ENCODE results near the gene ZSCAN12.
A peak's percentile ranks its signal among the peaks of the same experiment; 100 is the strongest.
"Not testable (repeated sequence)": the region's sequence is repeated elsewhere in the genome, so short reads cannot be mapped to it uniquely, and the experiment has no call there.

Gene ZSCAN12

GRCh38 chr6:28393912-28394662 is 5.5 kb downstream of the ZSCAN12 start:
- no peak for DNase-seq (ENCODE audit: low read depth)

GRCh38 chr6:28390688-28391087 is 8.9 kb downstream of the ZSCAN12 start:
- DNase-seq (ENCODE audit: low read depth): no peak

DNA sequence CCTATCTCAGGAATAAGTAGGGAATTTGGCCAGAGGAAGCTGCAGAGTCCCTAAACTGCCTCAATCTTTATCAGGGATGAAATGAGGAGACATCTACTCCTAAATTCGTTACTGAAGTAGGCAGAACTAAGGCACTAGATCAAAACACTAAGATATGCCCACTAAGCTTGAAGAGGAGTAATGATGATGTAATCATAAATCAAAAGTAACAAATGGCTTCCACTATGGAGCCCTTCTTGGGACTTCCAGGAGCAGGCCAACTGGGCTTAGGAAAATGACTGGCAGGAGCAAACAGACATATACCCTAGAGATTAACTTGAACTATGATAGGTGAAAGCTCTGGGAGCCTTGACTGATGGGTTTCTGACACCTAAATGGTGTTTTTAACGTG is 15.4 kb downstream of the ZSCAN12 start:
- no peak for DNase-seq (ENCODE audit: low read depth)

GRCh38 chr6:28383235-28384142 is 16.1 kb downstream of the ZSCAN12 start:
- DNase-seq (ENCODE audit: low read depth): peak; percentile 17

GRCh38 chr6:28380381-28380780 is 19.2 kb downstream of the ZSCAN12 start:
- DNase-seq (ENCODE audit: low read depth): no peak

- DNase-seq (ENCODE audit: low read depth): no peak
Measured at GRCh38 chr6:28378644-28379043, 20.9 kb downstream of the ZSCAN12 start.

DNA sequence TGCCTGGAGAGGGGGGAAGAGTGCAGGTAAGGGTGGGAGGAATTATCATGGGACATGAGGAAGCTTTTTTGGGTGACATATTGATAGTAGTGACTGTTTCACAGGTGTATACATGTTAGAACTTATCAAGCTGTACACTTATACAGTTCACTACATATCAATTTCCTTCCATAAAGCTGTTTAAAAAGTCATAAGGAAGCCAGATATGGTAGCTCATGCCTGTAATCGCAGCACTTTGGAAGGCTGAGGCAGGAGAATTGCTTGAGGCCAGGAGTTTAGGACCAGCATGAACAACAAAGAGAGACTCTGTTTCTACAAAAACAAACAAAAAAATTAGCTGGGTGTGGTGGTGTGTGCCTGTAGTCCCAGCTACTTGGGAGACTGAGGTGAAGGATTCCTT is 21.7 kb downstream of the ZSCAN12 start:
- DNase-seq (ENCODE audit: low read depth): no peak

GRCh38 chr6:28373925-28374324 is 25.6 kb downstream of the ZSCAN12 start:
- DNase-seq (ENCODE audit: low read depth): no peak

- DNase-seq (ENCODE audit: low read depth): no peak
Measured at GRCh38 chr6:28371706-28372451, 27.7 kb downstream of the ZSCAN12 start.

DNA sequence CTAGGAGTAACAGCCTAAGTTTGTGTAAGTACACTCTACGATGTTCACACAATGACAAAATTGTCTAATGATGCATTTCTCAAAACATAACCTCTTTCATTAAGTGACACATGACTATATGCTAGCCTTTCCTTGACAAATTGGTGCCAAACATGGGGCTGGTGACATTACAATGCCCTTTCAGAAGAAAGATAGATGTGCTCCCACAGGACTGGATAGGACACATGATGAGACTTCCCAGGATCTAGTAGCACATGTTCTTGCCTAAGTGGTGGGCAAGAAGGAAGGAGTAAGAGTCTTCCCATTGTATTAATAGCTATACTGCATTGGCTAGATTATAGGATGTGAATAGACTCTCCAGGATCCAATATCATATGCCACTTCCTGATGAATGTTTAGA is 28.3 kb downstream of the ZSCAN12 start:
- no peak for DNase-seq (ENCODE audit: low read depth)

- no peak for DNase-seq (ENCODE audit: low read depth)
Measured at GRCh38 chr6:28370440-28370839, 29.1 kb downstream of the ZSCAN12 start.

DNA sequence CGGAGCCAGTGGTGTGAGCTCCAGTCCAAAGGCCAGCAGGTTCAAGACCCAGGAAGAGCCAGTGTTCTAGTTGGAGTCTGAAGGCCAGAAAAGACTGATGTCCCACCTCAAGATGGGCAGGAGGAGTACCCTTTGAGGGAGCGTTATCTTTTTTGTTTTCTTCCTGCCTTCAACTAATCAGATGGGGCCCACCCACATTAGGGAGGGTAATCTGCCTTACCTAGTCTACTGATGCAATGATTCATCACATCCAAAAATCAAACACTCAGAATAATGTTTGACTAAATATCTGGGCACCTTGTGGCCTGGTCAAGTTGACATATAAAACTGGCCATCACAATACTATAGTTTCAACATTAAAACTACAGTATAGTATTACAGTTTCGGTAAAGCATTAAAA is 30.1 kb downstream of the ZSCAN12 start:
- no peak for DNase-seq (ENCODE audit: low read depth)

DNA sequence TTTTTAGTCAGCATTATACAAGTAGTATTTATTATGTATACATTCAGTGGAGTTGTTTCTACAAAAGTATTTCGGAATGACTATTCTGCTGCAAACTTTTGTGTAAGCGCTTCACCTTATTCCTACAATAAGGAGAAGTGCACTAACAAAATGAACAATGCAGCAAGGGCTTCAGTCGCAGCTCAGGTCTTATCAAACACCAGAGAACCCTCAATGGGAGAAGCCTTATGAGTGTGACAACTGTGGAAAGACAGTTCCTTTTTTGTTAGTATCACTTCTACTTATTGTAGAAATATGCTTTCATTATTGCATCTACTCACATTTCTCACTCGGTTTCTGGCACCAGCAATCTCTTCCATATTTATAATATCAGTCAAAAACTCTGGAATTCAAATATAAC is 31.0 kb downstream of the ZSCAN12 start:
- DNase-seq (ENCODE audit: low read depth): no peak

DNA sequence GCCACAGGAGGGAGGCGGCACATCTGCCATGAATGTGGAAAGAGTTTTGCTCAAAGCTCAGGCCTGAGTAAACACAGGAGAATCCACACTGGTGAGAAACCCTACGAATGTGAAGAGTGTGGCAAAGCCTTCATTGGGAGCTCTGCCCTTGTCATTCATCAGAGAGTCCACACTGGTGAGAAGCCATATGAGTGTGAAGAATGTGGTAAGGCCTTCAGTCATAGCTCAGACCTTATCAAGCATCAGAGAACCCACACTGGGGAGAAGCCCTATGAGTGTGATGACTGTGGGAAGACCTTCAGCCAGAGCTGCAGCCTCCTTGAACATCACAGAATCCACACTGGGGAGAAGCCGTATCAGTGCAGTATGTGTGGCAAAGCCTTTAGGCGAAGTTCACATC is 34.0 kb downstream of the ZSCAN12 start:
- DNase-seq (ENCODE audit: low read depth): not testable (repeated sequence)

GRCh38 chr6:28360961-28361360 is 38.6 kb downstream of the ZSCAN12 start:
- DNase-seq (ENCODE audit: low read depth): no peak

DNA sequence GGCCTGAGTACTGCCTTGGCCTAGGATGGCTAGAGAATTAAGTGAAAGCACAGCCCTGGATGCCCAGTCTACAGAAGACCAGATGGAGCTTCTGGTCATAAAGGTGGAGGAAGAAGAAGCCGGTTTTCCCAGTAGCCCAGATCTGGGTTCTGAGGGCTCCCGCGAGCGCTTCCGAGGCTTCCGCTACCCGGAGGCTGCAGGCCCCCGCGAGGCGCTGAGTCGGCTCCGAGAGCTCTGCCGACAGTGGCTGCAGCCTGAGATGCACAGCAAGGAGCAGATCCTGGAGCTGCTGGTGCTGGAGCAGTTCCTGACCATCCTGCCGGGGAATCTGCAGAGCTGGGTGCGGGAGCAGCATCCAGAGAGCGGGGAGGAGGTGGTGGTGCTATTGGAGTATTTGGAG is 40.0 kb downstream of the ZSCAN12 start:
- DNase-seq (ENCODE audit: low read depth): not testable (repeated sequence)

DNA sequence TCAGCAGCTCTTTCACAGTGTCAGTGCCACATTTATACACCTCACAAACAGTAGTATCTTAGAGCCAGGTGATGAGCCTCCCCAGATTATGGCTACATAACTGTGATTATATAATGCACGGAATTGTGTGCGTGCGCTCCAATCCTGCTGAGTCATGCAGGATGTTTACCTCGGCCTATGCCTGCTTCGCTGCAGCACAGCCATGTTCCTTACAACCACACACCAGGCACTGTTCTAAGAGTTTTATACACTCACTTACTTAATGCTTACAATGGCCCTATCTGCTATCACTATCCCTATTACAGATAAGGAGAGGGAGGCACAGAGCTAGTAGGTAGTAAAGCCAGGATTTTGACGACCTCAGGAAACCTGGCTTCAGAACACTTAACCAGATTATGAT is 42.5 kb downstream of the ZSCAN12 start:
- no peak for DNase-seq (ENCODE audit: low read depth)

GRCh38 chr6:28356666-28357020 is 42.9 kb downstream of the ZSCAN12 start:
- DNase-seq (ENCODE audit: low read depth): no peak

DNA sequence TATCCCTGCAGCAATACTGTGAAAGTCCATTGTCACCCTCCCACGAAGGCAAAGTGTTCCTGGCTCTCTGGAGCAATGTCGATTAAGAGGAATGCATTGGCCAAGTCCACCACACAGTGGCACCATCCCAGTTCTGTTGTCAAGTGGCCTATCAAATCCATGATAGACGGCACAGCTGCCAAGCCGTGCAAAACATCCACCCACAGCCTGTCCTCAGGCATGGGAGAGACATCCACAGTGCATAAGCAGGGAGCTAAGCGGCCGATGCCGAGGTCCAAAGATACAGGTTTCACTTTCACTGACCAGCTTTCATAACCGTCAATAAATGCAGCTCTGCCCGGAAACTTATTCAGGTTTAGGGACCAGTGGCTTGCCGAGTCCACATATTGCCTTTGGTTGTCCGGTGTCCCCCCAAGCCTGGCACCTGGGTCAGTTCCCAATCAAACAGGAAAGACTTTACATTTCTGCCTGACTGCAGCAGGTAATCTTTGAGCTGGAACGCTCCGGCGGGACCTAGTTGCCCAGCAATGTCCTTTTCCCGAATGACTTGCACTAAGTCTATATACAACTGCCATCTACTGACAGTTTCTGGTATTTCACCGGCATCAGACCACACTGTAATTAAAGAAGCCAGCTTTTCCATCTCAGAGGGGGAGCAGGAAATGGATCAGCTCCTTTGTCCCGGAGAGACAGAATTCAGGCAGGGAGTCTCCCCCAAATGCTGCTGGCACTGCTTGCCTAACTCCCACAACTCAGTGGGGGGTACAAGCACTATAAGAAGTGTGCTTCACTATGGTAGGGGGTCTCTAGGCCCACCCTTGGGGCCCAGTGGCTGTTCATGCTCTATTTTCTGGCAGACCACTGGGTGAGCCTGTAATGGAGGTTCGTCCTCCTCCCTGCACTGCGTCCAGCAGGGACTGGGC is 43.5 kb downstream of the ZSCAN12 start:
- DNase-seq (ENCODE audit: low read depth): no peak

DNA sequence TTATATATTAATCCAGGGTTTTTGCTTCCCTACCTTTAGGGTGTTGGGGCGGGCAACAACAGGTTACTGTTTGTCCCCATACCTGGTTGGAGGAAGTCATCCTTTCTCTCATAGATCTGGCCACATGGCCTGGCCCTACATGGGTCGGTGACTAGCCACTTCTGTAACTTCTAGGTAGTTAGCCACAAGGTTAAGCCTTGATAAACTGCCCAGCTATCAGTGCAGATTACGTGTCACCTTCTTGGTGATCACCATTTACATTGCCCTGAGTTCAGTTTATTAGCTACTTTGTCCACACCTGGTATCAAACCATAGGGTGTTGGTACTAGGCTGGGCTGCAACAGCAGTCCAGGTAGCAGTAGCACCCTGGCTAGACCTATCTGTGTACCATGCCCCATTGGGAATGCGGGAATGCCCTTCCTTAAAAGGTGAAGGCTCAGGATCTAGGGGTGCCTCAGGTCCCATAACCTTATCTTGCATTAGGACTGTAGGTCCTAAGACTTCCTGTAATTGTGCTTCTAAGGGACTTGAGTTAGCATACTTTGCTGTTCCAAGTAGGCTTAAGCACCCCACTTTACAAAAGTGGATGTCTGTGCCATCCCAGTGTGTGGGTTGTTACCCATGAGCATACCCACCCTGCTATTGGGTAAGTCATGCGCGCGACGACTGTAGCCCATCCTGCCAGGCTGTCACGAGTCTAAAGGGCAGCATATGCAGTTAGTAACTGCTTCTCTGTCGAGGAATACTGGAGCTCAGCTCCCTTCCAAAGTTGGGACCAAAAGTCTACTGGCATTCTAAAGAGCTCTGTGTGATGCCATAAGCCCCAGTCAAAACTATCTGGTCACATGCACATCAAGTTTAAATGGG is 44.6 kb downstream of the ZSCAN12 start:
- no peak for DNase-seq (ENCODE audit: low read depth)
